ENCODE data around the gene DAB1. TPM values are rescaled to one million over a fixed set of nuclear protein-coding genes. Genes with fewer than 3 reads are reported as not detected.

DAB1 gene
- total and polyA plus RNA-seq, 12 donors = 0.04 to 2.1 (median 0.59) TPM; not detected in 2

GRCh38 chr1:57208741-57209302 is 215.0 kb downstream of the DAB1 start:
- H3K4me1 ChIP-seq (replicated peaks in 1 of 2) = no peaks in the 10 kb centered on the region
- H3K4me3 ChIP-seq = no peak overlapping the region
- TF ChIP-seq, protein P1, sequence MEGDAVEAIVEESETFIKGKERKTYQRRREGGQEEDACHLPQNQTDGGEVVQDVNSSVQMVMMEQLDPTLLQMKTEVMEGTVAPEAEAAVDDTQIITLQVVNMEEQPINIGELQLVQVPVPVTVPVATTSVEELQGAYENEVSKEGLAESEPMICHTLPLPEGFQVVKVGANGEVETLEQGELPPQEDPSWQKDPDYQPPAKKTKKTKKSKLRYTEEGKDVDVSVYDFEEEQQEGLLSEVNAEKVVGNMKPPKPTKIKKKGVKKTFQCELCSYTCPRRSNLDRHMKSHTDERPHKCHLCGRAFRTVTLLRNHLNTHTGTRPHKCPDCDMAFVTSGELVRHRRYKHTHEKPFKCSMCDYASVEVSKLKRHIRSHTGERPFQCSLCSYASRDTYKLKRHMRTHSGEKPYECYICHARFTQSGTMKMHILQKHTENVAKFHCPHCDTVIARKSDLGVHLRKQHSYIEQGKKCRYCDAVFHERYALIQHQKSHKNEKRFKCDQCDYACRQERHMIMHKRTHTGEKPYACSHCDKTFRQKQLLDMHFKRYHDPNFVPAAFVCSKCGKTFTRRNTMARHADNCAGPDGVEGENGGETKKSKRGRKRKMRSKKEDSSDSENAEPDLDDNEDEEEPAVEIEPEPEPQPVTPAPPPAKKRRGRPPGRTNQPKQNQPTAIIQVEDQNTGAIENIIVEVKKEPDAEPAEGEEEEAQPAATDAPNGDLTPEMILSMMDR (IDR thresholded peaks at IDR 0.05) = no peak
- TF ChIP-seq POLR2A (IDR thresholded peaks at IDR 0.05) = no peak
- no peak for DNase-seq
- no peaks in the 10 kb centered on the region for H3K9me3 ChIP-seq (replicated peaks in 1 of 3)
- no peaks in the 10 kb centered on the region for H3K36me3 ChIP-seq (replicated peaks in 1 of 2)
- 55 to 79% (median 70%) methylated on average over 1 of the region's 1 CpG for WGBS, 4 donors
- H3K27ac ChIP-seq = no peak overlapping the region
- H3K27me3 ChIP-seq = no peaks in the 10 kb centered on the region
- intact Hi-C loops (cut with DNase I) = no loop called here

GRCh38 chr1:57206038-57206437 is 217.8 kb downstream of the DAB1 start:
- no peak for DNase-seq
- Histone ChIP-seq H3K36me3 (replicated peaks in 1 of 2) (no peaks in the 10 kb centered on the region), H3K4me3 (no peak overlapping the region), H3K9me3 (replicated peaks in 1 of 3) (no peaks in the 10 kb centered on the region), H3K27ac (no peak overlapping the region), H3K27me3 (no peaks in the 10 kb centered on the region), H3K4me1 (replicated peaks in 1 of 2) (no peaks in the 10 kb centered on the region)
- intact Hi-C loops (cut with DNase I) = no loop called here
- TF ChIP-seq POLR2A (IDR thresholded peaks at IDR 0.05) = no peak
- TF ChIP-seq, protein P1 (IDR thresholded peaks at IDR 0.05) = no peak

GRCh38 chr1:57204942-57205787 is 218.7 kb downstream of the DAB1 start:
- Histone ChIP-seq H3K27me3 (no peaks in the 10 kb centered on the region), H3K9me3 (replicated peaks in 1 of 3) (no peaks in the 10 kb centered on the region), H3K36me3 (replicated peaks in 1 of 2) (no peaks in the 10 kb centered on the region), H3K4me3 (no peak overlapping the region), H3K4me1 (replicated peaks in 1 of 2) (no peaks in the 10 kb centered on the region), H3K27ac (no peak overlapping the region)
- WGBS, 4 donors = 76 to 86% (median 81%) methylated on average over 5 of the region's 5 CpGs
- intact Hi-C loops (cut with DNase I) = no loop called here
- TF ChIP-seq, protein P1 (IDR thresholded peaks at IDR 0.05) = no peak
- no peak for TF ChIP-seq POLR2A (IDR thresholded peaks at IDR 0.05)
- DNase-seq = no peak

GRCh38 chr1:57204091-57204490 is 219.8 kb downstream of the DAB1 start:
- intact Hi-C loops (cut with DNase I) = no loop called here
- TF ChIP-seq, protein P1 (IDR thresholded peaks at IDR 0.05) = no peak
- TF ChIP-seq POLR2A (IDR thresholded peaks at IDR 0.05) = no peak
- Histone ChIP-seq H3K36me3 (replicated peaks in 1 of 2) (no peaks in the 10 kb centered on the region), H3K4me1 (replicated peaks in 1 of 2) (no peaks in the 10 kb centered on the region), H3K9me3 (replicated peaks in 1 of 3) (no peaks in the 10 kb centered on the region), H3K4me3 (no peak overlapping the region), H3K27ac (no peak overlapping the region), H3K27me3 (no peaks in the 10 kb centered on the region)
- no peak for DNase-seq
- WGBS, 4 donors = 76 to 87% (median 81%) methylated on average over 3 of the region's 3 CpGs
